ENCODE measurements around the gene UMODL1.

GRCh38 chr21:42079008-42079938, 8.2 kb downstream of the UMODL1 start:
- TF ChIP-seq CTCF (IDR thresholded peaks at IDR 0.05 in 2 of 3, conservative IDR thresholded peaks at IDR 0.05 in 1 of 3; ENCODE audit: control insufficient read depth in 2 of 3, extremely low read depth in 1 of 3, insufficient read depth in 1 of 3, low read depth in 3 of 3, low read length in 3 of 3): no peak
- TF ChIP-seq HCFC1 (IDR thresholded peaks at IDR 0.05; ENCODE audit: low read length): no peak
- TF ChIP-seq, protein P1, sequence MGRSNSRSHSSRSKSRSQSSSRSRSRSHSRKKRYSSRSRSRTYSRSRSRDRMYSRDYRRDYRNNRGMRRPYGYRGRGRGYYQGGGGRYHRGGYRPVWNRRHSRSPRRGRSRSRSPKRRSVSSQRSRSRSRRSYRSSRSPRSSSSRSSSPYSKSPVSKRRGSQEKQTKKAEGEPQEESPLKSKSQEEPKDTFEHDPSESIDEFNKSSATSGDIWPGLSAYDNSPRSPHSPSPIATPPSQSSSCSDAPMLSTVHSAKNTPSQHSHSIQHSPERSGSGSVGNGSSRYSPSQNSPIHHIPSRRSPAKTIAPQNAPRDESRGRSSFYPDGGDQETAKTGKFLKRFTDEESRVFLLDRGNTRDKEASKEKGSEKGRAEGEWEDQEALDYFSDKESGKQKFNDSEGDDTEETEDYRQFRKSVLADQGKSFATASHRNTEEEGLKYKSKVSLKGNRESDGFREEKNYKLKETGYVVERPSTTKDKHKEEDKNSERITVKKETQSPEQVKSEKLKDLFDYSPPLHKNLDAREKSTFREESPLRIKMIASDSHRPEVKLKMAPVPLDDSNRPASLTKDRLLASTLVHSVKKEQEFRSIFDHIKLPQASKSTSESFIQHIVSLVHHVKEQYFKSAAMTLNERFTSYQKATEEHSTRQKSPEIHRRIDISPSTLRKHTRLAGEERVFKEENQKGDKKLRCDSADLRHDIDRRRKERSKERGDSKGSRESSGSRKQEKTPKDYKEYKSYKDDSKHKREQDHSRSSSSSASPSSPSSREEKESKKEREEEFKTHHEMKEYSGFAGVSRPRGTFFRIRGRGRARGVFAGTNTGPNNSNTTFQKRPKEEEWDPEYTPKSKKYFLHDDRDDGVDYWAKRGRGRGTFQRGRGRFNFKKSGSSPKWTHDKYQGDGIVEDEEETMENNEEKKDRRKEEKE (IDR thresholded peaks at IDR 0.05): no peak
- no peak for TF ChIP-seq EZH2 (IDR thresholded peaks at IDR 0.05; ENCODE audit: borderline replicate concordance, control insufficient read depth, low read depth, low read length)
- TF ChIP-seq, protein P2, sequence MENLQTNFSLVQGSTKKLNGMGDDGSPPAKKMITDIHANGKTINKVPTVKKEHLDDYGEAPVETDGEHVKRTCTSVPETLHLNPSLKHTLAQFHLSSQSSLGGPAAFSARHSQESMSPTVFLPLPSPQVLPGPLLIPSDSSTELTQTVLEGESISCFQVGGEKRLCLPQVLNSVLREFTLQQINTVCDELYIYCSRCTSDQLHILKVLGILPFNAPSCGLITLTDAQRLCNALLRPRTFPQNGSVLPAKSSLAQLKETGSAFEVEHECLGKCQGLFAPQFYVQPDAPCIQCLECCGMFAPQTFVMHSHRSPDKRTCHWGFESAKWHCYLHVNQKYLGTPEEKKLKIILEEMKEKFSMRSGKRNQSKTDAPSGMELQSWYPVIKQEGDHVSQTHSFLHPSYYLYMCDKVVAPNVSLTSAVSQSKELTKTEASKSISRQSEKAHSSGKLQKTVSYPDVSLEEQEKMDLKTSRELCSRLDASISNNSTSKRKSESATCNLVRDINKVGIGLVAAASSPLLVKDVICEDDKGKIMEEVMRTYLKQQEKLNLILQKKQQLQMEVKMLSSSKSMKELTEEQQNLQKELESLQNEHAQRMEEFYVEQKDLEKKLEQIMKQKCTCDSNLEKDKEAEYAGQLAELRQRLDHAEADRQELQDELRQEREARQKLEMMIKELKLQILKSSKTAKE (IDR thresholded peaks at IDR 0.05; ENCODE audit: low read depth, poor library complexity, severe bottlenecking): no peak
- TF ChIP-seq ELK1 (IDR thresholded peaks at IDR 0.05; ENCODE audit: low read depth, low read length): no peak
- TF ChIP-seq USF2 (IDR thresholded peaks at IDR 0.05; ENCODE audit: borderline replicate concordance, low read depth, low read length): no peak
- no peak for TF ChIP-seq ZBTB33 (IDR thresholded peaks at IDR 0.05)

All from GM12878 (cell line).